IPS DF 19.7 (cell line): ENCODE results near the gene RSU1.
A peak's percentile ranks its signal among the peaks of the same experiment; 100 is the strongest.

Experiments
- DNase-seq: peaks from one replicate; pipeline ENCODE4 v3.0.0-alpha.2; 2013; ENCODE audit warnings: low read depth, low spot score

RSU1 gene

DNA sequence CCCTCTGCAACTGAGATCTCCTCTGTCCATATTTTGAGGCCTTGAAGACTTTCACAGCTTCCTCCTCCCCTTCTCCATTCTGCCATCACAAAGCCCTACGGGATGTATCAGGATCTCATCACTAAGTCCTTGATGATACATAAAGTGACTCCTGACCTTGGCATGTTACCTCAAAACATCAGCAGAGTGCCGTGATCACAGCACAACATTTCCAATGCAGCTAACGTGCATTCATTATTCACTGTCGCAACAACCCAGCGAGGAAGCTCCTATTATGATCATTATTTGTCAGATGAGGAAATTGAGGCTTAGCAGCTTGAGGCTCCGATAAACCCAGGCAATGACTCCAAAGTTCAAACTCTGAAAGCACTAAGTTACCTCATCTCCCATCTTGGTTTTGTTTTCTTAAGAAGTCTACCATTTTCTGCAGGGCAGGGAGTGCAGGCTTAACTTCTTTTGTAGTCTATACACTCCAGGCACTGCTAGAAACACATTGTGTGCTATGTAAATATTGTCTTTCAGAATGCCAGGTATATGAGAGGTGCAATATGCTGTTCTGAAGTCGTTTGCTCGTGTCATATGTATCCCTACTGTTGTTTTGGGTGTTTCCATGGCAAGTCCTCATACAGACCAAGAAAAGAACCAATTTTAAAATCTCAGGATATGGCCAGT is 215.0 kb downstream of the RSU1 start:
- no peak for DNase-seq

DNA sequence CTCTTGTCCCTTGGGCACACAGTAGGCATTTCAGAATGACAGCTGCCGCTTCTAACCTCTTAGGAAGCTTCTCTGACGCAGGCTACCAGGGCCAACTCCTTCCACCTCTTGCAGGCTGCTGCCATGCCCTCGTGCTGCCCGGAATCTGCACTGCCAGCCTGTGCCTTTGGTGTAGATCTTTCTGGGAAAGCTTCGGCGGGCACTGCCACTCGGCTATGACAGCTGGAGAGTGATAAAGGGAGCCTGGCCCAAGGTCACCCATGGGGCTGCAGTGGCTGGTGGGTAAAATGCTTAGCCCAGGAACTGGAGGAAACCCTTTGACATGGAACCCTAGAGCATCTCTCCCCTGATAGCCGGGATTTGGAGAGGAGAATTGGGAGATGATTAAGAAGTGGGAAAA is 217.6 kb downstream of the RSU1 start:
- DNase-seq, result no peak

DNA sequence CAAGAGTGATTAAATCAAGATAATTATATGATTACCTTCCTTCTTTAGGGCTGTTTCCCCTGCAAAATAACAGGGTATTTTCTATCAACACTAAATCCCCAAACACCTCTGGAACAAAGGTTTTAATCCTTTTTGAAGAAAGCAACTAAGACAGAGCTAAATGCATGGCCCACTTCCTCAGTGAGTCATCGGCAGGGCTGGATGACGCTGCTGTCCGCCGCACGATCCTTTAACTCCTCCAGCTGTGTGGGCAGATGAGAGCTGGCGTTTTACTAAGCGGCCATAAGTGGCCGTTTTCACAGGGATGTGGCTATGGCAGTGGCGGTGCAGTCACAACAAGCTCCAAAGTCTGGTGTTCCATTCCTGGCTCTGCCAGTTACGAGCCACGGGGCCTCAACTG is 219.6 kb downstream of the RSU1 start:
- no peak for DNase-seq

DNA sequence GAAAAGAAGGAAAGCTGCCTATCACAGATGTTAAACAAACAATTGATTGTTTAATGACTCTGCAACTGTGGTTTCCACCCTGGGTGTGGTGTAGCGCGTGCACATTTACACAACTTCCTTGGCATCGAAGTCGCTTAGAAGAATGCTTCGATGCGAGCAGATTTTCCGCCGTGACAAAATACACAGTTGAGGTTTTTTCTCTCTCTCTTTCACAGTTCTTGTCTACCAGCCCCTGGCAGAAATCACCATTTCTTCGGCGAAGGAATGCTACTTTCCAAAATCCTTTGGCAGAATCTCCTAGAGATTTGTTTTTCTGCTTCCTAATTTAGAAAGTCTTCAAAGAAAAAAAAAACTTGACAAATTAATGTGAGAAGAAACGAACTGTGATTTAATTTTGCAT is 224.8 kb downstream of the RSU1 start:
- no peak for DNase-seq

DNA sequence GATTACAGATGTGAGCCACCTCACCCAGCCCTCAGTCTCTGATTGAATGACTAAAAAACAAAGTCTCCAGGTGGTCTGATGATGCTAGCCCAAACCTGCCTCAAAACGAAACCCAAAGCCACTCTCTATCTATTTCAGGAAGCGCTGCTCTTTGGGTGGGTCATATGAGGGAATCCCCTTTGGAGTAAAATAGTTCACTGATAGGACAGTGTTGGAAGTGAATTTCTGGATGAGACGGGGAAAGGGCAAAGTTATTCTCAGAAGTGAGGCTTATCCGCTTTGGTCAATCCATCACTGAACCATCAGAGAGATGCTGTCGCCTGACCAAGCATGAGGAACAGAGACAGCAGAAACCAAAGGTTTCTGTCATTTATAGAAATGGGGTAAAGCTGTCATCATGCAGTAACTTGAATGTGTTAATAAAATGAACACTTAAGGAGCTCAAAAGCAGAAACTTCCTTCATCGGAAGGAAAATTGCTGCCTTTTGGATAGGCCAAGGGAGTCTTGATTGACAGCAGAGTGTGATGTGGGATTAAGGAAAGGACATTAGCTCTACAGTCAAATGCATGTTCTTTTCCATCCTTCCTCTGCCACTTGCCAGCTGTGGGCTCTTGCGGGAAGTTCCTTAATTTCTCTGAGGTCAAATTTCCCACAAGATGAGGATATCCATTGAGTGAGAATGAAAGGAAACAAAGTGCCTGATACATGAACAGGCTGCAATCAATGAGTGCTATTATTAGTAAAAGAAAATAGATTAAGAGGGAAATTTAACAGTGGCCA is 230.7 kb downstream of the RSU1 start:
- DNase-seq, result no peak

DNA sequence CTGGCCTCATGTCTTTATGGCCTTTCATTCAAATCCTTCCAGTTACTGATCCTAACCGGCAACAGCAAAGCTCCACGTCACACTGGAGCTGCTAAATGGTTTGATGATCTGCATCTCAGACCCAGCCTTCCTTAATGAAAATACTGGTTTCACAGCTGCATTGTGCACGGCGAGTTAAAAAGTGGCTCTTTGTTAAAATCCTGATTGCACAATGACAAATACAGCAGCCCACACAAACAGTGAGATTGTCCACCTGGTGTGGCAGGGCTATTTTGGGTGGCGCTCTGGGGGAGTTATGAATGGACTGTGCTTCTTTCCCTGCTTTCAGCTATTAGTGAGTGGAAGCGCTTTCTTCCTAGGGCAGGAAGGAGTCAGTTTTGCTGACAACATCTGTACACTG is 232.1 kb downstream of the RSU1 start:
- DNase-seq, result no peak

DNA sequence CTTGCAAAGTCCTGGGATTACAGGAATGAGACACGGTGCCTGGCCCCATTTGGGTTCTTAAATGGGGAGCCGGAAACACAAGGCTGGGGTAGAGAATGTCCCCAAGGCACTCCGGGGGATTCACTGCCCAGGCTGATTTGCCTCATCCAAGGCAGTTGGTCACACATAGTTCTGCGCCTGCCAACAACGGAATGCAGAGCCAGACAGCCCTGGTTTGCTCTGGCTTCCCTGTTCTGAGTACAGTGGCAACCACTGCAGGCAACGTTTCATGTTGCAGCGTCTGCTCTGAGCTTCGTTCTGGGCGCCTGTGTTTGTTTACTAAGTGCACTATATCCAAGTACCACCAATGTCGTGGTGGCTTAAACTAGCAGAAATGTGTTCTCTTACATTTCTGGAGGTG is 233.8 kb downstream of the RSU1 start:
- DNase-seq, result no peak

DNA sequence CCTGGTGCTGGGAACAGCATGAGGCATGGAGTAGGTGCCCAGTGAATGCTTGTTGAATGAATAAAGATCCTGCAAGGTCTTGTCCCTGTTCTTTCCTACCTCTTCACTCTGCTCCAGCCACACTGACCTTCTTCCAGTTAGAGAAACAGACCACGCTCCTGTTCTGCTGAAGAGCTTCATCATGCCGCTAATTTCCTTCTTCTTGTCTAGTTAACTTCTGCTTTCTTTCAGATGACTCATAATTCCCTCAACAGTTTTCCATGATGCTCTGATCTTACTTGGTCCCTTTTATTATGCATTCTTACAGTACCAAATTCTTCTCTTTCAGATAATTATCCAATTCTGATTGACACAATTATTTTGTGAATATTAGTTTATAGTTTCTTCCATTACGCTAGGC is 236.0 kb downstream of the RSU1 start:
- no peak for DNase-seq

DNA sequence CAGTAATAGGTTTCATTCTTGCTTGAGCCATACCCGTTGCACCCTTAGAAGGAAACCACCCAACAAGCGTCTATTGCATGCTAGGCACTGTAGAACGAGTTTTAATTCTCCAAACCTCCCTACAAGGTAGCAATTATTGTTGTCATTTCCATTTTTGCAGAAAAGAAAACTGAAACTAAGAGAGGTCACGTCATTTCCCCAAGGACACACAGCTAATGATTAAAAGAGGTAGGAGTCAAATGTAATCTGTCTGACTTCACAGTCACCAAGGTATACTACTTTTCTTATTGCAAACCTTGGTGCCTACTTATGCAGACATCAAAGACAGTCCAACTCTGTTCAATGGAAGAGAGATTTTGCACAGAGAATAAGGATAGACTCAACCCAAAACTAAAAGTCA is 246.5 kb downstream of the RSU1 start:
- no peak for DNase-seq

DNA sequence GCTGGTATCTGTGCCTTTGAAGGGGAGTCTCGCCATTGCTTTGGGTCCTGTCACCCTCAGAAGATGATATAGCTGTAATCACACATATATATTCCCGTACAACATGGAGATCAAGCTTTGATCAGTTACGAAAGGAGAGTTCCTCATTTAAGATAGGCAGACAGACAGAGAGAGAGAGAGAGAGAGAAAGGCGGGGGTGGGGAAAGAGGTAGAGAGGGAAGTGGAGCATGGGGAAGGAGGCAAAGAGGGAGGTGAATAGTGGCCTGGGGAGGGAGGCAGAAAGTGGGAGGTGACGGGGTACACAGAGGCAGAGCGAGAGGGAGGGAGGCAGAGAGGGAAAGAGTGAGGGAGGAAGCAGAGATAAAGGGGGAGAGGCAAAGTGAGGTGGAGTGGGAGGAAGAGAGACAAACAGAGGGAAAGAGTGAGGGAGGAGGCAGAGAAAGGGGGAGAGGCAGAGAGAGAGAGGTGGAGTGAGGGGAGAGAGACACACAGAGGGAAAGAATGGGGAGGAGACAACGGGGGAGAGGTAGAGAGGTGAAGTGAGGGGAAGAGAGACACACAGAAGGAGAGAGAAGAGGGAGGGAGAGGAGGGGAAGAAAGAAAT is 250.9 kb downstream of the RSU1 start:
- peak; percentile 5 for DNase-seq

DNA sequence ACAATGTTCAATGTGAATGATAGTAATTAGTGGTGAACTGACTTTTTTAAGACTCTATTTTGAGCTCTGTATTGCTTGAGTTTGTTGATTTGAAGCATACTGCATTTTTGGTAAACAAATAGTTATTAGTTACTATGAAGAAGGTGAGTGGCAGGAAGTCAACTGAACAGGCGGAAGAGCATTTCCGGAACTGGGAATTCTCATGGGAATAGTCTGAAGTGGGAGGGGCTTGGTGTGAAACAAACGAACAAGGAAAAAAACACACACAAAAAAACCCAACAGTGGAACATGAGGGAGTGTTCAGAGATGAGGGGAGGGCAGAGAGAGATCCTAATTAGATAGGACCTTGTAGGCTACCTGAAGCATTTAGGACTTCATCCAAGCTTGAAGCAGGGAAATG is 251.6 kb downstream of the RSU1 start:
- DNase-seq, result no peak

DNA sequence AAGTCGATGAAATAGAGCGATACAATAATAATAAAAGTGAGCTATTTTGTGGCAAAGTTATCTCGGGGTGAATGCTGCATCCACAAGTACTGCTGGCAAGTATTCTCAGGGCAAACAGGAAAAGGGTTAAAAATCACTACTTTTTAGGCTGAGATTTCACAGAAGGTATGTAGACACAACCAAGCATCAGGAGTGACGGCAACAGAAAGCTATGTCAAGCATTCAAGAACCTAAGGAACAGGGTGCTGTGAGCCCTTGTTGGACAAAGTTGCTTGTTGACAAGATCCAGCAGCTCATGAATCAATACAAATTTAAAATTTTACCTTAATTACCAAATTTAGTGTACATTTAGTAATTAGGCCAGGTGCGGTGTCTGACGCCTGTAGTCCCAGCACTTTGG is 254.3 kb downstream of the RSU1 start:
- DNase-seq, result no peak

DNA sequence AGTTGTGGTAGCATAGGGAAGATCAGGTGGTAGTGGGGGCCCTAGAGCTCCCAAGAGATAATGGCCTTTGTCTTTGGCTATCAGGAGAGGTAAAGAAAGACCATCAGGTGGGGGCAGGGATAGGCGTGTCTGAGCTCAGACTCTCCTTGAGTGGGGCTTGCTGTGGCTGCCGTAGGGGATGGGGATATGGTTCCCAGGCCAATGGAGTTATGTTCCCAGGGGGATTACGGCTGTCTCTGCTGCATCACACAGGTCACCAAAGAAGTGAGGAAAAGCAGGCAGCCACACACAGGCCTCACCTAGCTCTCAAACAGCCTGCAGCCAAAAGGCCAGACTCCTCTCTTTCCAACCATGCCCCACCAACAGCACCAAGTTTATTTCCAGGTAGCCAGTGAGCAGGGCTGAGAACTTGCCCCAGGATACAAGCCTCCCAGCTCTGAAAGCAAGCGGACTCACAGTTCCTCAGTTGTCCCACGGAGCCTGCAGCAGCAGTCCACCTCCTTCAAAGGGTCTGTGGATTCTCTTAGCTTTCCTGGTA is 257.9 kb downstream of the RSU1 start:
- DNase-seq, result no peak

DNA sequence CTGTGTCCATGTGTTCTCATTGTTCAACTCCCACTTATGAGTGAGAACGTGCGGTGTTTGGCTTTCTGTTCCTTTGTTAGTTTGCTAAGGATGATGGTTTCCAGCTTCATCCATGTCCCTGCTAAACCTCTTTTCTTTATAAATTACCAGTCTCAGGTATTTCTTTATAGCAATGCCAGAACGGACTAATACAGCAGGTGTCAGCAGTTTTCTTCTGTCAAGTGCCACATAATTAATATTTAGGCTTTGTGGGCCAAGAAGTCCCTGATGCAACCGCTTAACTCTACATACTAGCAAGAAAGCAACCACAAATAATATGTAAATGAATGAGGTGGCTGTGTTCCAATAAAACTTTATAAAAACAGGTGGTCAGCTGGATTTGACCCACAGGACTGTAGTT is 269.3 kb downstream of the RSU1 start:
- DNase-seq, result no peak

DNA sequence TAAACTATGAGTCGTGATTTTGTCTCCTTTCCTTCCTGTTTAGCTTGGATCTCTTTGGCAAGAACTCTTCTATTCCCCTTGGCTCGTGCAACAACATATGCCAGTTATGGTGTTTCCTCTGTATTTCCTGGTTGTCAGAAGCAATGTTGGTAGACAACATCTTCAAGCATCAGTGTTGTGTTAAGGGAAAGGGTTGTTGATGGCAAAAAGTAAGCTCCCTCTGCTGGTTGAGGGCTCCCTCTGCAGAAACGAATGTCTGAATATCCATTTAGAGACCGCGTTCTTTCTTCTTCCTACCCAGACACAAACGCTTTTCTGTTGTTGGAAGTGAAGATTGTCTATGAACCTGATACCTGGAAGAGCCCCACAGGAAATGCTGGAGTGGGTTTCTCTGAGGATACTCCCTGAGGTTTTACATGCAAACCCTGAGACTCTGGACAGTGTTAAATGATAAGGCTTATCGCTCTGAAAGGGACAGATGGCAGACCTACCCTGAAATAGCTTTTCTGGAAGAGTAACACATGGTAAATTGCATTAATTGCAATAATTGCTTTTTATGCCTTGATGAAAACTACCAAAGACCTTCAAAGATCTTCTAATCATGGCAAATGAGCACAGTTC is 272.0 kb downstream of the RSU1 start:
- DNase-seq, result no peak

DNA sequence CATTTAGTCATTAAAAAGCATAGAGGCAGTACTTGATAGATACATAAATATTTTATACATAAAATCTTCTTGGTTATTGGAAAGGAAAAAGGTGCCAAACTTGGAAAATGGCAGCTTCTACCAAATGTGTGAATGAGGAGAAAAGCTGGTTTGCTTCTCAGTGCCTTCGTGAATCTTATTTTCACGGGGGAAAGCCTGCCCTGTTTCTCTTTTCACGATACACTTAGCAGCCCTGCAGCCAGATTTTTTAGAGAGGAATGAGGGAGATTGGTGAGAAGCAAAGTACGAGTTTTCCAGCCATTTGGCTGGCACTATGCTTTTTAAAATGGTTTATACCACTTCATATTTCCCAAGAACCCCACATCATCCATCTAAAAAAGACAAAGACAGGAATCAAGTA is 272.6 kb downstream of the RSU1 start:
- DNase-seq, result no peak

DNA sequence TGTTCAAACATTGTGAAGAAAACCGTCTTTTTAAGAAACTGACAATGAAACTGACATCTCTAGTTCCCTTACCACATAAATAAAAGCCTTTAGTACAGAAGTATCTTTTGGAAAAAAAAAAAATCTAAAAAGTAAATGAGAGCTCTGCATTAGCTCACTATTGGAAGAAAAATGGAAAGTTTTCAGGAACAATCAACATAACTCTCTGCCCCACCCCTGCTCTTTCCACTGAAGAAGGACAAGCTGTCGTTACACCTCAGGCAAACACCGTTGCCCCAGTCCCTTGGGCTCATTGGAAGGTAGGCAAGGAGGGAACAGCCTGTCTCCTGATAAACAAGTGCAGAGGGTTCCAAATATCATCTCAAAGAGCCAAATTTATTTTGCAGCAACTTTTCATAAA is 273.1 kb downstream of the RSU1 start:
- no peak for DNase-seq
